ENCODE data around the gene BCL2L15.
A peak's percentile ranks its signal among the peaks of the same experiment; 100 is the strongest.

The BCL2L15 gene

DNA sequence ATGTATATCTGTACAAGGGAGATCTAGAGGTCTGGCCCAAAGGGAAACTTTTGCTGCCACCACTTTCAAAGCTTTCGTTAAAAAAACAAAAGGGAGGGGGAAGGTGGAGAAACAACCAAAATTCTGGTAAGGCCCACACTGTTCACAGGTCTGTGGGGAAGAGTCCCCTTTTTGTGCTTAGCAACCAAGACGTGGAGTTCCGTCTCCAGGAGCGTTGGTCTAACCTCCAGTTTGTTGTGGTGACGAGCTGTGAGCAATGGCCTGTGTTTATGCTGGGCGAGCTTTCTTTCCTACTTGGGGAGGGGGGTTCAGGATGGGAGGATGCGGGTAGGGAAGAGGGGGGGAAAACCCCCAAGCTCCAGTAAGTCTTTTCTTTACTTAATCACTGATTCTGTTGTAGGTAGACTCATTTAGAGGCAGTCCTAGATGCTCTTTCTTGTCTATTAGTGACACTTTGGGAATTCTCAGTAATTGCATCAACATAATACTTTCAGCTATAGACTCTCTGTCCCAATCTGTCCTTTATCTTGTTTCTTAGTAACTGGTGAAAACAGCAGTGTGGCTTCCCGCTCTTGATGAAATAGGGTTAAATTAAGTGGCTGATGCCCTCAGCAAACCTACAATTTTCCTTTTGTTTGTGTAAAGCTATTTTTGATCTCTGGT lies 43.2 kb upstream of the BCL2L15 start:
- TF ChIP-seq CTCF (IDR thresholded peaks at IDR 0.05; ENCODE audit: borderline replicate concordance, insufficient read depth, low read depth, low read length), result no peak

GRCh38 chr1:113929750-113930498 lies 42.5 kb upstream of the BCL2L15 start:
- H3K4me3 ChIP-seq (ENCODE audit: low read depth, low read length), result peak overlapping the region; percentile 91
- no peak for TF ChIP-seq CTCF (IDR thresholded peaks at IDR 0.05; ENCODE audit: borderline replicate concordance, insufficient read depth, low read depth, low read length)

More for the DNA sequence above, 43.2 kb upstream of the BCL2L15 start:
- H3K4me3 ChIP-seq (ENCODE audit: low read depth, low read length), result peak overlapping the region; percentile 91

- TF ChIP-seq CTCF (IDR thresholded peaks at IDR 0.05; ENCODE audit: borderline replicate concordance, insufficient read depth, low read depth, low read length), result no peak
- H3K4me3 ChIP-seq (ENCODE audit: low read depth, low read length), result peak within 1 kb of the TSS; percentile 91
Measured at GRCh38 chr1:113928941-113929749, 41.8 kb upstream of the BCL2L15 start, which contains the start of gene HIPK1. Gene HIPK1, plus strand, starts transcription at chr1:113929324.

DNA sequence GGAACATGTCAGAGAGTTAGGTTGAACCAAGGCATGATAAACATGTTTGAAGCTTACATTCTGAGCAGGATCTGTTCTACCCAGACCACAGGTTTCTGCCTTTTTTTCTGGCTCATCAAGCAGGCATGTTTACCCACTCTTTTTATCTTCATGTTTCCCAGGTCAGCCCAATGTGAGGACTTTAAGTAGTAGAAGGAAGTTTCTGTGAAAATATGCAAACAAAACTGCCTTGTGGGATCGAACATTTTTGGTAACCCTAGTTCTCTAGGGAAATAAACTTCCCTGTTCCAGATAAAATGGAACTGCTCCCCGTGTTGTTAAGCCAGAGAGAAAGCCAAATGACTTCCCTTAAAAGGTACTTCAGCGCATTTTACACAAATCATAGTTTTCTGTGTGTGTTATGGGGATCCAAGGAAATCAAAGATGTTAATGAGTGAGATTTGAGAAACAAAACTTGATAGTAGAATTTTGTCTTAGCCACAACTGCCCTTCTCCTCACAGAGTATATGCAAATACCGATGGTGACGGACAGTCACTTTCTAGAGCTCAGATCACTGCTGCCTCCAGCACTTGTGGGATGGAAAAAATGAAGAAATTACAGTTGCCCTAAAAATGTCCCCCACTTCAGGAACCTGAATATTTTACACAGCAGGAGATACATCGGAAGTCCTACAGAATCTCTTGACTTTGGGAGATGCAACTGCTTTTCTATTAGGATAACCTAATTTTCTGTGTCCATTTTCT lies 41.0 kb upstream of the BCL2L15 start:
- peak overlapping the region; percentile 91 for H3K4me3 ChIP-seq (ENCODE audit: low read depth, low read length)
- no peak for TF ChIP-seq CTCF (IDR thresholded peaks at IDR 0.05; ENCODE audit: borderline replicate concordance, insufficient read depth, low read depth, low read length)

GRCh38 chr1:113924473-113924872 lies 37.1 kb upstream of the BCL2L15 start:
- H3K4me3 ChIP-seq (ENCODE audit: low read depth, low read length), result no peak overlapping the region
- no peak for TF ChIP-seq CTCF (IDR thresholded peaks at IDR 0.05; ENCODE audit: borderline replicate concordance, insufficient read depth, low read depth, low read length)

- no peak overlapping the region for H3K4me3 ChIP-seq (ENCODE audit: low read depth, low read length)
- no peak for TF ChIP-seq CTCF (IDR thresholded peaks at IDR 0.05; ENCODE audit: borderline replicate concordance, insufficient read depth, low read depth, low read length)
Measured at GRCh38 chr1:113922957-113923356, 35.6 kb upstream of the BCL2L15 start.
